Measurements from ENCODE around the gene GTF2A1. TPM values are rescaled to one million over a fixed set of nuclear protein-coding genes. Genes with fewer than 3 reads are reported as not detected.
"Not testable (repeated sequence)": the region's sequence is repeated elsewhere in the genome, so short reads cannot be mapped to it uniquely, and the experiment has no call there.

The GTF2A1 gene
- total RNA-seq, 2 donors from 2014 or later = 16.7 to 17.7 TPM

GRCh38 chr14:81236138-81236537 is 15.4 kb upstream of the GTF2A1 start:
- ATAC-seq = no peak
- intact Hi-C loops (cut with DNase I) = no loop called here

DNA sequence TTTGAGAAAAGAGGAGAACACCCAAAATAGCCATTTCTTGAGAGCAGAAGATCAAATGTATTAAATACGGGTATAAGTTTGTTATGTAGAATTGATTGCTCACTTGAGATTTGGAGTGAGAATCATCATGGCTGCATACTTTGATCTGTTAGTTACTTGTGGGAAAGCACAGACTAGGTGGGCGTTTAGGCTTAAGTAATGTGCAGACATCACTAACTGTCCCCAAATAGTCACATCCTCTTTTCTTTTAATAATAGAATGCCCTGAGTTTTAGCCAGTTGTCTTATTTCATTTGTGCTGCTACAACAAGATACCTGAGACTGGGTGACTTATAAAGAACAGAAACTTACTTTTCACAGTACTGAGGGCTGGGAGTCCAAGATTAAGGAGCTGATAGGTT is 14.3 kb upstream of the GTF2A1 start:
- intact Hi-C loops (cut with DNase I) = no loop called here
- DNase-seq (no peak), ATAC-seq (no peak)

More at GRCh38 chr14:81236138-81236537, 15.4 kb upstream of the GTF2A1 start:
- DNase-seq = no peak

DNA sequence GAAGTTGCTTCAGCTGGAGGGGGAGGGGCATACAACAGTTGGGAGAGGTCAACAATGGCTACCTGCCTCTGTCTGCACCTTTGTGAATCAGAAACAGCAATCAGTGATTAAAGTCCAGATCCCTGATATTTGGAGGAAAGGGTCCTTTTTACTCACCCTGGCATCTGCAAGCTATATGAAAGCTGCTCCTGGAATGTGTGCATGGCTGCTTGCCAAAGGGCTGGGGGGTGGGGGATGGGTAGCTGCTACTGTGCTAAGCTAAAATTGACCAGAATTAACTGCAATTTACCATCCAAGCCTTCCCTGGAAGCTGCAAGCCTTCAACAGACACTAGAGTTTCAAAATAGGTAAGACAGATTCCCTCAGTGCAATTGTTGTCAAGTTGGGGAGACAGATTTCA is 13.5 kb upstream of the GTF2A1 start:
- DNase-seq = no peak
- intact Hi-C loops (cut with DNase I) = no loop called here
- ATAC-seq = no peak

DNA sequence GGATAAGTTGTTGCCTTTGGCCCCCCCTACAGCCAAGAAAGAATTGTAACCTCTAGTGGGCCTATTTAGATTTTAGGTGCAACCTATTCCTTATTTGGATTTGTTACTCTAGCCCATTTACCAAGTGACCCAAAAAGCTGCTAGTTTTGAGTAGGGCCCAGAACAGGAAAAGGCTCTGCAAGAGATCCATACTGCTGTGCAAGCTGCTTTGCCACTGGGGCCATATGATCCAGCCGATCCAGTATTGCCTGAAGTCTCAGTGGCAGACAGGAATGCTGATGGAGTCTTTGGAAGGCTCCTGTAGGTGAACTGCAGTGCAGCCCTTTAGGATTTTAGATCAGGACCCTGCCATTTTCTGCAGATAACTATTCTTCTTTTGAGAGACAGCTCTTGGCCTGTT is 12.9 kb upstream of the GTF2A1 start:
- intact Hi-C loops (cut with DNase I) = no loop called here
- ATAC-seq (no peak), DNase-seq (no peak)

GRCh38 chr14:81231540-81231939 is 10.8 kb upstream of the GTF2A1 start:
- DNase-seq (no peak), ATAC-seq (no peak)
- intact Hi-C loops (cut with DNase I) = no loop called here

- intact Hi-C loops (cut with DNase I) = no loop called here
- no peak for DNase-seq
- no peak for ATAC-seq
These were observed 3.5 kb upstream of the GTF2A1 start for GRCh38 chr14:81224222-81224621.

DNA sequence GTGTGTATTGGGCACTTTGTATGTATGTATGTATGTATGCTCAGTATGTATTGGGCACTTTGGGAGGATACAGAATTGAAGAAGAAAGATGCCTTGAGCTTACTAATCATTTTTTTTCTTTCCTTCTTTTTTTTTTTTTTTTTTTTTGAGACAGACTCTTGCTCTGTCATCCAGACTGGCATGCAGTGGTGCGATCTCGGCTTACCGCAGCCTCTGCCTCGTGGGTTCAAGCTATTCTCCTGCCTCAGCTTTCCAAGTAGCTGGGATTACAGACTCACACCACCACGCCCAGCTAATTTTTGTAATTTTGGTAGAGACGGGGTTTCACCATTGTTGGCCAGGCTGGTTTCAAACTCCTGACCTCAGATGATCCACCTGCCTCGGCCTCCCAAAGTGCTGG is 3.0 kb upstream of the GTF2A1 start:
- ATAC-seq; DNase-seq; intact Hi-C loops (cut with DNase I): not testable (repeated sequence)

DNA sequence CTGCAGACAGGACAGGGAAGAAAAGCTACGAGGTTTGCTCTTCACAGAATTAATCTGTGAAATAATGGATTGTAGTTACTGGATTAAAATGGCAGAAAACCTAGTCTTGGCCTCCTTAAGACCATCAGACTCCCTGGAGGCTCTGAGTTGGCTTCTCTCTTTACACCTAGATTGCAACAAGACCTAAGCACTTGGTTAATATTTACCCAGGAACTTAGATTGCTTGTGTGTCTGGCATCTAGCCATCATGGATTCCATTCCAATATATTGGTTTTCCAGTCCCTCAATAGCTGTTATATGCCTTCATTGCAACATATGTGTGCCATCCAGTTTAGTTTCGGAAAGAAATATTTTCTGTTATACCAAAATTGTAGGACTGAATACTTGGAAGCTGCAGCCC is 1.9 kb upstream of the GTF2A1 start:
- intact Hi-C loops (cut with DNase I) = no loop called here
- ATAC-seq = no peak

DNA sequence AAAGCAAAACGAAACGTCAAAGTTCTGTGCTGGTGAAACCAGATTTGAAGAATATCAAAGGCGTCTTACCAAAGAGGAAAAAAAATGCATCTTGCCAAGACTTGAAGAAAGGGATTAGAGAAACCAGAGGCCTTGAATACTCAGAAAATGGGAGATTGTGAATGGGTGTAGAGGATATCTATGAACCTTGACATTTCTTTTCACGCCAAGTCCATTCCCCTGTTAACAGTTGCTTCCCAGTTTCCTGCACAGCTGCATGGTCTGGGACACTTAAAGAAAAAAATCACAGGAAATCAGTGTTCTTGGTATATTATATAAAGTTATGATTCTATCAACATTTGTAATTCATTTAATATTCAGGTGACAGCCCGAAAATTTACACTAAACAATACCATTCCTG is 1.4 kb upstream of the GTF2A1 start:
- DNase-seq = no peak
- ATAC-seq = no peak
- intact Hi-C loops (cut with DNase I) = no loop called here

More for the DNA sequence above, 1.9 kb upstream of the GTF2A1 start:
- no peak for DNase-seq

DNA sequence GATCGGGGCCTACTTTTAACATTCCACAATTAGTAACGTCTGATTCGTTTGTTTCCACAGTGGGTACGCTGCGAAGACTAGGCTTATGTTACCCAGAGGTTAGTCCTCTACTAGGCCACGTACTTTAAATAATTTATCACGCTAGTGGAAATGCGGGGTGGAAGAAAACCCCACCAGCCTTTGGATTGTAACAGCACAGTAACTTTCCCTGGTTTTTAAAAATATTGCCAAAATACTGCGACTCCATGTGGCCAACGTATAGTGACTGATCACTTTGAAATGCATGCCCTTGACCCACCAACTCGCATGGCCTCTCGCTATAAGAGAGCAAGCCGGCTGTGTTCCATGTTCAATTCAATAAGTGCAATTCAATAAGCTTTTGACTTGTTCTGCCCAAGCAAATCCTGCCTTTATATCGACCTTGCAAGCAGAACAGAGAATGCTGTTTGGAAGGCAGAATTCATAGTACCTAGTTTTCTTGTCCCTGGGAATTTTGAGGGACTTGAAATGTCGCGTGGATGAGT is 882 bp upstream of the GTF2A1 start:
- no peak for ATAC-seq
- intact Hi-C loops (cut with DNase I) = no loop called here
- no peak for DNase-seq

GRCh38 chr14:81220580-81220829 is 254 bp downstream of the GTF2A1 start:
- intact Hi-C loops (cut with DNase I) = no loop called here
- ATAC-seq (no peak), DNase-seq (no peak)

GRCh38 chr14:81219759-81220579 is 790 bp downstream of the GTF2A1 start:
- ATAC-seq = peak; percentile 4 to 8
- peak; percentile 45 for DNase-seq
- intact Hi-C loops (cut with DNase I) = no loop called here

DNA sequence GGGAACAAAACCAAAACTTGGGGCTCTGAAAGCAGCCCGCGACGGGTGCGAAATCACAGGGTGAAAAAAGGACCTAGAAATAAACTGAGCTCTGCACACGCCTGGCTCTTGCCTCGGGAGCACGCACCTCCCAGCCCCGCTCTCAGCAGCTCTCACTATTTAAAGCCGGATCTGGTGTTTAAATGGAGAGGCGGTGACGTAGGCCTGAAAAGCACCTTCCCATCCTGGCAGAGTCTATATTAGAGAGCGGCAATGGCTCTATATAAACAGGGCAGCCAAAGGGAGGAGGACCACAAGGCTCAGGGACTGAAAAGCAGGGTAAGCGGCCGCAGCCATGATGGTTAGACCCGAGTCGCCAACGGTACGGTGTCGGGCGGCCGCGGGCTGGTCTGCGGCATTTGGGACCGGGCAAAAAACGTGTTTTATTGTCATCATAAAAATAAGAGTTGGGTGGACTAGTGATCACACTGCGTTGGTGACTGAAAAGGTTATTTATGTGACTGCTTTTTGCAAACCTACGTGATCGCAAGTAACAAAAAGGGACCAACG is 1.5 kb downstream of the GTF2A1 start:
- peak; percentile 92 for DNase-seq
- peak; percentile 72 to 82 for ATAC-seq
- intact Hi-C loops (cut with DNase I) = no loop called here

- ATAC-seq = peak; percentile 48 to 74
- intact Hi-C loops (cut with DNase I) = loop anchor here in 1 of 2 donors (5.0 kb wide), 1 partner anchor 215 kb away; no protein-coding TSS in a partner anchor
- DNase-seq = peak; percentile 43
These were observed 8.9 kb downstream of the GTF2A1 start for GRCh38 chr14:81211844-81212243.

DNA sequence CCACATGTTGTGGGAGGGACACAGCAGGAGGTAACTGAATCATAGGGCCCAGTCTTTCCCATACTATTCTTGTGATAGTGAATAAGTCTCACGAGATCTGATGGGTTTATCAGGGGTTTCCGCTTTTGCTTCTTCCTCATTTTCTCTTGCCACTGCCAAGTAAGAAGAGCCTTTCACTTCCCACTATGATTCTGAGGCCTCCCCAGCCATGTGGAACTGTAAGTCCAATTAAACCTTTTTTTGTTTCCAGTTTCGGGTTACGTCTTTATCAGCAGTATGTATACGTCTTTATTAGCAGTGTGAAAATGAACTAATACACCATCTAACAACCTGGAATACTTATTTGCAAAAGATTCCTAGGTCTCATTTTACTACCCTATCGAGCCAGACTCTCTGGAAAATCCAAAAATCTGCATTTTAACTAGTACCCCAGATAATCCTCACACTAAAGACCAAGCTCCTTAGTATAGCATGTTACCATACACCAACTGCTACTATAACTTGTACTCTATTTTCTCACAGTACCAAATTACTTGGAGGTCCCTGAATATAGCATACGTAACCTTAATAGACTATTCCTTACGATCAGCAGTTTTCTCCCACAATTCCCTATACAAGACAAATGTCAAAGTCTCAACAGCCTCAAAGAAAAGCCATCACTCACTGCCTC is 11.5 kb downstream of the GTF2A1 start:
- ATAC-seq (no peak), DNase-seq (no peak)
- intact Hi-C loops (cut with DNase I) = no loop called here

GRCh38 chr14:81208489-81208888 is 12.3 kb downstream of the GTF2A1 start:
- intact Hi-C loops (cut with DNase I) = no loop called here
- ATAC-seq (peak in 1 of 2 donors; percentile 71), DNase-seq (no peak)

DNA sequence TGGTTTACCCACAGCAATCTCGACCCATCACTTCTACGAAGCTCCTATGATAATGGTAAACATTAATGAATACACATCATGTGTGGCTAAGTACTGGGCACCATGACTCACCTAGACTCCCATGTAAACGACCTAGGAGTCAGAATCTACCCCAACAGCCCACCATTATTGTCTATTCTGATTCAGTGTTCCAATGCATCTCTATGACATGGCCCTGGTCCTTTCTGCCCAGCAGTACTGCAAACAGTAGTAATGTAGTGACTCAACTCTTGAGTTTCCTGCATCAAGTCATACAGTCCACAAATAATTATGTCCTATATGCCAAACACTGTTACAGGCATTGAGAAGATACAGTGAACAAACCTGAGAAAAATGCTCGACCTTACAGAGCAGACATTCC is 14.6 kb downstream of the GTF2A1 start:
- intact Hi-C loops (cut with DNase I) = no loop called here

GRCh38 chr14:81205639-81206038 is 15.1 kb downstream of the GTF2A1 start:
- intact Hi-C loops (cut with DNase I) = no loop called here
- peak in 1 of 2 donors; percentile 70 for ATAC-seq

More for the DNA sequence above, 14.6 kb downstream of the GTF2A1 start:
- ATAC-seq = no peak
- no peak for DNase-seq

DNA sequence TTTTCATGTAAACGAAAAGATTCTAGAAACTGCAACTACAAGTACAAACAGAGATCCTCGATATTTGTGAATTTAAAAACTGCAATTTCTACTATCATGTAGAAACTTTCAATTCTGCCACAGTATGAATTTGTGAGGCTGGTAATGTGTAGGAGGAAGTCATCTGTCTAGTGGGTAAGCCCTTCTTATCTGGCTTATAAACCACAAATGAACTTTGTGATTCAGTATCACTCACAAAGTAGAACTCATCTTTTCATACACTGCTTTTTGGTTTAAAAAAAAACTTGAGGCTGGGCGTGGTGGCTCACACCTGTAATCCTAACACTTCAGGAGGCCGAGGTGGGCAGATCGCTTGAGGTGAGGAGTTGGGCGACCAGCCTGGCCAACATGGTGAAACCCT is 20.7 kb downstream of the GTF2A1 start:
- DNase-seq (no peak), ATAC-seq (no peak)
- intact Hi-C loops (cut with DNase I) = no loop called here

More at GRCh38 chr14:81205639-81206038, 15.1 kb downstream of the GTF2A1 start:
- DNase-seq = no peak

DNA sequence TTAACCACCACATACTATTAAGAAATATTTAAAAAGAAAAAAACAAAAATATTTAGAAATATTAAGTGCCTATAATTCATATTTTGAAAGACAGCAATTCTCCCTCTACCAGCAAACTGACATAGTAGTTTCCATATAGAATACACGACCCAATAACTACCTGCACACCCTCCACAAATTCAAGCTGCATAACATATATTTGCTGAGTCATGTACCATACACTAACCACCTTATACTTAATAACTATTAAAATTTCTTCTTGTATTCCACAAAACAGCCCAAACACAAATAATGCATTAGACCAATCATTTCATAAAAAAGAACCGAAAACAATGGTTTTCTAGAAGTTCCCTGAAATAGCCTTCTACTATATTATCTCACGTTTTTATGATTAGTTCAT is 21.7 kb downstream of the GTF2A1 start:
- no peak for DNase-seq
- intact Hi-C loops (cut with DNase I) = no loop called here
- ATAC-seq = no peak
